Stimulated activated CD4-positive, alpha-beta T cell treated with anti-CD3 and anti-CD28 coated beads, Interleukin-4, amount 100 ng/mL, for 4 hours (primary cell): ENCODE measurements around the gene DLEC1.

Experiments used
- DNase-seq, 2 experiments: peaks; one replicate each; pipeline ENCODE4 v3.0.0-alpha.2; 2020

The DLEC1 gene

DNA sequence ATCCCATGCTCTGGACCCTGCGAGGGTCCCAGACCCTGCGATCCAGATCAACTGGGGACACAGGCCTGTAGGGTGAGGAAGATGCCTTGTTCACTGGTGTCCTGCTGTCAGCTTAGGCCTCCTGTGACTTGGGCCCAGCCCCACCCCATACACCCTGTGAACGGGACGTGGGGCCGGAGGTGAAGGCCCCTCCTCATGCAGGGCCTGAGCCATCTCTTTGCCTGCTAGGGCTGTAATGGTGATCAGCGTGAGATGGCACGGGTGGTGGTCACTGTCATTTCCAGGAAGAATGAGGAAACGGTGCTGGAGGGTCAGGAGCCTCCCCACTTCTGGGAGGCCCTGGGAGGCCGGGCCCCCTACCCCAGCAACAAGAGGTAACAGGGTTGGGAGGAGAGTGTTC lies 36.1 kb upstream of the DLEC1 start:
- no peak for DNase-seq

DNA sequence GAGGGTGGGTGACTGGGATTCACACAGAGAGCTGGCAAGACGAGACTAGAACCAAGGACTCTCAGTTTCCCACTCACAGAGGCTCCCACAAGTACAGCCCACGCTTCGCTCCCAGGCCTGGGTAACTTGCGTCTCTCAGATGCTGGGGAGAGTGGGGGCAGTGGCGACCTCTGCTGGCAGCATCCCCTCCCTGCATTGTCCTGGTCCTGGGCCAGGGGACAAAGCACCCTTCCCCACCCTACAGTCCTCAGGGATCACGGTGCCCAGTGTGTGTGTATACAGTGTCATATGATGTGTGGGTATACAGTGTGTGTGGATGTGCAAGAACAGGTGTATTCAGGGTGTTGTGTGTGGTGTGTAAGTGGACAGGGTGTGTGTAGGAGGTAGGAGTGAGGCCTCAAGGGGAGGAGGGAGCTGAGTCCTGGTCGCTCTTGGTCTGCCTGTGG lies 35.6 kb upstream of the DLEC1 start:
- DNase-seq = peak; percentile 46 to 52

DNA sequence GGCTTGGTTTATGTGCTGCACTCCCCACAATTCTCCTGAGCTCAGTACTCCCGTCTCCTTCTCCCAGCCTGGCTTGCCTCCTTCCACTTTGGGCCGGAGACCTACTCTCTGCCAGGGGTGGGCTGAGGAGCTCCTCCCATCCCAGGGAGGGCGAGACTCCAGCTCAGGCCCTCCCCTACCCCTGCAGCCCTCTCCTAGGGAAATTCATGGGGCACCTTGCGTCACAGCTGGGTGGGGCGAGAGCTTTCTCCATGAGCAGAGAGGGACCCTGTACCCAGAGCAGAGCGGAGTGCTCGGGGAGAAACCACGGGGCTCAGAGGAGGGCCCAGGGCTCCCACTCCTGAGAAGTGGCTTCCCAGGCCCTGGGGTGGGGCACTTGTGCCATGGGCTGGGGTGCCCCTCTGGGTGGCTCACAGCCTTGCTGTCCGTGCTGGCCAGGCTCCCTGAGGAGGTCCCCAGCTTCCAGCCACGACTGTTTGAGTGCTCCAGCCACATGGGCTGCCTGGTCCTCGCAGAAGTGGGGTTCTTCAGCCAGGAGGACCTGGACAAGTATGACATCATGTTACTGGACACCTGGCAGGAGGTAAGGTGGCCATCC lies 35.1 kb upstream of the DLEC1 start:
- DNase-seq = no peak

DNA sequence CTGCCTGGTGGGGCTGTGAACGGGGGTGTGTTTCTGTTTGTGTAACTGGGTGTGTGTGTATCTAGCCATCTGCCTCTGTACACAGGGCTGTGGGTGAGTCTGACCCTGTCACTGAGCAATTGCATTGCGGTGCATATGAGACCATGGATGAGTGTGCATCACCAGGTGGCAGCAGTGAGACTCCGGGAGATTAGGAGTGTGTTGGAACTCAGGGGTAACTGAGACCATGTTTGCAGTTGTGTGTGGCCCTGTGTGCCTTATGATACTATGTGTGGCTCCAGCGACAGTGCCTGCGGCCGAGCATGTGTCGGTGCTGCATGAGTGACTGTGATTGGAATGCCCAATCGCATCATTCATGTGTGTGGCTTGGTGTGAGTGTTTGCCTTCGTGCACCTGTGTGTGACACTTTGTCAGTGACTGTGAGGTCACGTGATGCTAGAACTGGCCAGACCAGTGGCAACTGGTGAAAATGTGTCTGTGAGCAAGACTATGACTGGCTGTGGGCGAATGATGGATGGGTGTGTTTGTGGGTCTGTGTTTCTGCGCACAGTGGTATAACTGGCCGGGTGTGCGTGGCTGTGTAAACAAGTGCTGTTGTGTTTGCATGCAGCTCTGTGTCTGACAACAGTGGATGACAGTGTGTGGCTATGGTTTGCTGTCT lies 34.5 kb upstream of the DLEC1 start:
- peak; percentile 44 to 58 for DNase-seq

DNA sequence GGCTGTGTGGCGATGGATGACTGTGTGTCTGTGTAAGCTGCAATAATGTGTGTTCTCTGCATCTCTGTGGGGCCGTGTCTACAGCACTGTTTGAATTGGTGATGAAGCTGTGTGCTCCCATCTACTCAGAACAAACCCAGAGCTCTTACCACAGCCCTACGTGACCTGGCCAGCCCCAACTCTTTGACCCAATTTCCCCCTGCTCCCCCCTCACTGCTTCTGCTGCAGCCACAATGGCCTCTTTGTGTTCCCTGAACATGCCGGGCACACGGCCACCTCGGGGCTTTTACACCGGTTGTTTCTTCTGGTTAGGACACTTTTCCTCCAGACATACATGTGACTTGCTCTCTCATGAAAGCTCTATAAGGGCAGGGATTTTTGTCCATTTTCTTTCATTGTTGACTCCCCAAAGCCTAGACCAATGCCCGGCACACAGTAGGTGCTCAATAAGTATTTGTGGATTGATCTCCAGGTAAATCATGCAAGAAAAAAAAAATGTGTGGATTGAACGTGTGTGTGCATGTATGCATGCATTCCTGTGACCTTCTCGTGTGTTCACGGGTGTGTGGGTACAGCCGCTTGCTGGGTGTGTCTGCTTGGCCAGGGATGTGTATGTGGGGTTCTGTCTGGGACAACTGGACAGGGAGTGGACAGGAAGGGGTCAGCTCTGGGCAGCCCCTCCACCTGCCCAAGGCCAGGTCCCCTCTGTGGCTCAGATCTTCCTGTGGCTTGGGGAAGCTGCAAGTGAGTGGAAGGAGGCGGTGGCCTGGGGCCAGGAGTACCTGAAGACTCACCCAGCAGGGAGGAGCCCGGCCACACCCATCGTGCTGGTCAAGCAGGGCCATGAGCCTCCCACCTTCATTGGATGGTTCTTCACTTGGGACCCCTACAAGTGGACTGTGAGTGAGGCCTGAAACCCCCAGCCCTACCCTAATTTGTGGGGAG lies 33.7 kb upstream of the DLEC1 start:
- no peak for DNase-seq

DNA sequence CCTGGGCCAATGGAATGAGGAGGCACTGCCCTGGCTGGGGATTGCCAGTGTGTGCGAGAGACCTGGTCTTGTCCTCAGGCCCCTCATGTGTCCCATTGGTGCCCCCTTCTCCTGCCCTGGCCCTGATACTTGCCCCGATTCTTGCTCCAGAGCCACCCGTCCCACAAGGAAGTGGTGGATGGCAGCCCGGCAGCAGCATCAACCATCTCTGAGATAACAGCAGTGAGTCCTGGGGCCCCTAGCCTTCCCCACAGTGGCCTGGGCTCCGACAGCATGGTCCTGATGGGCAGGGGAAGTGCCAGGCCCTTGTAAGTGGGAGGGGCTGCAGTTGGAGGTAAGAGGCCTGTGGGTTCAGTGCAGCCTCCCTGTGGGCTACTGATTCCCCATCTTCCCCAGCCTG lies 33.0 kb upstream of the DLEC1 start:
- no peak for DNase-seq

DNA sequence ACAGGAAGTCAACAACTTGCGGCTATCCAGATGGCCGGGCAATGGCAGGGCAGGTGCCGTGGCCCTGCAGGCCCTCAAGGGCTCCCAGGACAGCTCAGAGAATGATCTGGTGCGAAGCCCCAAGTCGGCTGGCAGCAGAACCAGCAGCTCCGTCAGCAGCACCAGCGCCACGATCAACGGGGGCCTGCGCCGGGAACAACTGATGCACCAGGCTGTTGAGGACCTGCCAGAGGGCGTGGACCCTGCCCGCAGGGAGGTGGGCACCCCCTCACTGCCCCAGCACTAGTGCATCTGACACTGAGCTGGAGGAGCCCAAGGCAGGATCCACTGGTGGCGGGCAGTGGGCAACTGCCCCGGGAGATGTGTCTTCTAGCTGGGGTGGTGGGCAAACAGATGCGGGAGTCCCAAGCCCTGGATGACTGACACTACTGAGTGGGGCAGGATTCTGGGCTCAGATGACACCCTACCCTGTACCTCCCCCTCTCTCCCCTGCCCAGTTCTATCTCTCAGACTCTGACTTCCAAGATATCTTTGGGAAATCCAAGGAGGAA lies 32.5 kb upstream of the DLEC1 start:
- no peak for DNase-seq

DNA sequence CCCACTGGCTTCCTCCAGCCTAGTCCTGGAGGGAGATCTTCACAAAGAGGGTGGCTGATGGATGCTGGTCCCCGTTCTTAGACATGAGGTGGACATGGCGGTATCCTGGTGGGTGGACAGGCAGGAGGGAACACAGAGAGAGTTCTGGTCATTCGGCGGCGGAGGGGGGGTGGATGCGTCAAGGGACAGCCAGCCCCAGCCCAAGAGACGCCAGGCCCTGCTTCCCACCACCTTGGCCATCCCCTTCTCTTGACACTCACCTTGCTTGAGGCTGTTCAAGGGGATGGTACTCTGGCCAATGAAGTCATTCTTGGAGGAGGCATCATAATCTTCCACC lies 31.3 kb upstream of the DLEC1 start:
- no peak for DNase-seq

DNA sequence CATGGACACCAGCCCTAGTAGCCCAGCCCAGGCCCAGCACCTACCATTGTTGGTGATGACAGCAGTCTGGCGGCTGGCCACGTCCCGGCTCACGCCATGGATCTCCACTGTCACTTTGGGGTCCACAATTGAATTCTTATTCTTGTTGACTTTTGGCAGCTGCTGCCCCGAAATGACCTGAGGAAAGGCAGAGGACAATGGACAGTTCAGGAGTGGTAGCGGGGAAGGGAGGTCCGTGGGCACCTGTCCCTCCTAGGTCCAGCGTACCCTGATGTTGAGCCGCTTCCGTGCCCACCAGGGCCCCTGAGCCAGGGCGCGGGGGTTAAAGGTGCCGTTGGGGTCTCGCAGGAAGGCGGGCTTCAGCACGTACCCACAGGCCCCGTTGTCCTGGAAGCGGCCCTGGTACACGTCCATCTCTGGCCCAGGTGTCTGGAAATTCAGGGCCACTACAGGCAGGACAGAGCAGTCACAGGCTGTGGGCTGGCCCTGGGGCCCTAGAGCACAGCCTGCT lies 30.8 kb upstream of the DLEC1 start:
- no peak for DNase-seq

DNA sequence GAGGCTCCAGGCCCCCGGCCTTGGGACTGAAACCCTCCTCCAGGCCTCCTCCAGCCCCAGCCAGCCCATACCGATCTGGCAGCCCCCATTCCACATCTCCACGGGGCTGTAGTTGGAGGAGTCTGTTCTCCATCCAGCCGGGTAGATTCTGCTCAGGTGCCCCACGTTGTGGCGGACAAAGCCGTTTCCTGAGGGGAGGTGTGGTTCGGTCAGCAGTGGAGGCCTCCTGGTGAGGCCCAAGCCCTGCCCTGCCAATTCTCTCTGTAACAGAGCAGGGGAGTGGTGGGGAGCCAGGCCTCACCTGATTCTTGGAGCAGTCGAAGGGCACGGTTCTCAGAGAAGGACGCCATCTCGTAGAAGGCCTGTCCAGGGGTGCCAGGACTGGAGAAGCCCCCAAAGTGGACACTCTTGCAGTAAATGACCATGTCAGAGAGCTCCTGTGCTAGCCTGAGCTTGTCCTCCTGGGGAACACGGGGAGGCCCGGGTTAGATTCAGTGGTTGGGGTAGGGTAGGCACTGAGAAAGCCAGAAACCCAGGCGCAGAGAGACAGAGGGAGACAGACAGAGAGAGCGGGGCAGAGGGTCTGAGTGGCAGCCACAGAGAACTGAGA lies 29.9 kb upstream of the DLEC1 start:
- no peak for DNase-seq

DNA sequence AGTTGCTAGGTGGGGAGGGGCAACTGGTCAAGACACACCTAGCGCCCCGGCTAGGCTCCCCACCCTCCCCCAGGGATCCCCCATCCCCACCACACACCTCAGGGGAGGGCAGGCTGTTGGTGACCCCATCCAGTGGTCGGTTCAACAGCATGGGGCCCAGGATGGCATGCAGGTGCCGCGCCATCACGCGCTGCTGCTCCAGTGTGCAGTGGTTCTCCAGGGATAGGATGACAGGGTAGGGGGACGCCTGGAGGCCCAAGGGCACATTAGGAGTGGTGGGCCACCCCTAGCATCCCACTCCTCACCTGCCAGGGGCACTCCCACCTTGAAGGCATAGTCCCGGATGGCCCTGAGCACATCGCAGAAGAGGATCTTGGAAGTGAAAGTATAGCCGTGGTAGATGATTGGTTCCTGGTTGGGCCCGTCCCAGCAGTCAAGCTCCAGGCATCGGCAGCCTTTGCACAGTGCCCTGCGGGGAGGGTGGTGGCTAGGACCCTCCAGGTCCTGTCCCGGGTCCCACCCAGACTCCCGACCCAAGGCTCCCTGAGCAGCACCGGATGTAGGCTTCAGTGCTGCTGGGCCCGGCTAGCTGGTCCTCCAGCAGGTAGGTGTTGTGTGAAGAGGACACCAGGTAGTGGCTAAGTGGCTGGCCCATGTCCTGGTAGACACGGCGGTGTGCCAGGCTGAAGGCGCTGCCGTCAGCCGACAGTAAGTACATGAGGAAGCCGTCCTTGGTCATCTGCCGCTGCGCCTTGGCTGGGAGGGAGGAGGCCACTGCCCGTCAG lies 29.0 kb upstream of the DLEC1 start:
- no peak for DNase-seq

DNA sequence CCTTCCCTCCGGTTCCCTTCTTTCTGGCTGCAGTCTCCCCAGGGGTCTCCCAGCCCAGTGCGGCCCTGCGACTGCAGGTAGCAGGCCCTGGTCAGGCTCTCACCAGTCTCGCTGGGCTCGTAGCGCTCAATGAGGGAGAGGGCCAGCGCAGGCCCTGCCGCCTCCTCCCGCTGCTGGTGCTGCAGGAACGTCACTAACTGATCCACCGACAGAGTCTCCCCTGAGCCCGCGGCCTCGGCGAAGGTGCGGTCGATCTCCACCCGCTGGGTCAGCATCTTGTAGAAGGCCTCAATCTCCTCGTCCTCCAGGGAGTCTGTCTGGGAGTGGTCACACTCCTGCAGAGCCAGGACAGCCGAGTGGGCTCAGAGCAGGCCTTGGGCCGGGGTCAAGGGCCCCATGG lies 27.9 kb upstream of the DLEC1 start:
- DNase-seq = no peak

DNA sequence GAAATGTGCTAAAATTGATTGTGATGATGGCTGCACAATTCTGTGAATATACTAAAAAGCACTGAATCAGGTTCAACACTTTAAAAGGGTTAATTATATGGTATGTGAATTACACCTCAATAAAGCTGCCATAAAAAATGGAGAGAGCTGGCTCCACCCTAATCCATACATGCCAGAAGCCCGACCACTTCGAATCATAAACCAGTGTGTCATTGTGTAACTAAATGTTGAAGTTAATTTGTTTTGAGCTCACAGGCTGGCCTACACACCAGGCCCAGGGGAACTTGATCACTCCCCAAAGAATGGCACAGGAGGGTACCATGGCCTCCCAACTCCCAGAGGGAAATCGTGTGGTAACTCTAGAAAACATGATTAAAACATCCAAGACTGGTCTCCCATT lies 23.5 kb upstream of the DLEC1 start:
- DNase-seq = no peak

DNA sequence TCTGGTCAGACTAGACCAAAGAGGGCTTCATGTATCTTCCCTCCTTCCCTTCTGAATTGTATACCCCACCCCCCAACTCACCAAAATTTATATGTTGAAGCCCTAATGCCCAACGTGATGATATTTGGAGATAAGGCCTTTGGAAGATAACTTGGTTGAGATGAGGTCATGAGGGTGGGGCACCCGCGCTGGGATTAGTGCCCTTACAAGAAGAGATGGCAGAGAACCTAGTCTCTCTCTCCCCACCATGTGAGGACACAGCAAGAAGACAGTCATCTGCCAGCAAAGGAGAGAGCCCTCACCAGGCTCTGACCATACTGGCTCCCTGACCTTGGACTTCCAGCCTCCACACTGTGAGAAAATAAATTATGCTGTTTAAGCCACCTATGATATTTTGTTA lies 23.0 kb upstream of the DLEC1 start:
- DNase-seq = no peak

DNA sequence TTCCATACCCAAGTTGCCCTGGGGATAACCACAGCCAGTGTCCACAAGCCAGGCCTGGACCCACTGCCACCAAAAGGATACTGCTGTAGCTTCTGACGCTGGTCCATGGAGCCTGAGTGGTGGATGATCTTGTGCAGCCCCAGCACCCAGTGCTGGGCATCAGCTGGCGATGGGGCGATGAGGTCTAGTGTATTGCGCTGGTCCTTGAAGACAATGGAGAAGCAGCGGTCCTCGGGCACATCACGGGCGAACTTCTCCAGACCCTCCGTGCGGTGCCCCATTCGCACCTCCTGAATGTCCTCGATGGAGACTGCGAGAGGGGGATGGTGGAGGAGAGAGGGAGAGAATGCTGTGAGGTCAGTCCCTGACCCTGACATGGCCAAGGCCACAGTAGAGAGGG lies 22.6 kb upstream of the DLEC1 start:
- DNase-seq = no peak

DNA sequence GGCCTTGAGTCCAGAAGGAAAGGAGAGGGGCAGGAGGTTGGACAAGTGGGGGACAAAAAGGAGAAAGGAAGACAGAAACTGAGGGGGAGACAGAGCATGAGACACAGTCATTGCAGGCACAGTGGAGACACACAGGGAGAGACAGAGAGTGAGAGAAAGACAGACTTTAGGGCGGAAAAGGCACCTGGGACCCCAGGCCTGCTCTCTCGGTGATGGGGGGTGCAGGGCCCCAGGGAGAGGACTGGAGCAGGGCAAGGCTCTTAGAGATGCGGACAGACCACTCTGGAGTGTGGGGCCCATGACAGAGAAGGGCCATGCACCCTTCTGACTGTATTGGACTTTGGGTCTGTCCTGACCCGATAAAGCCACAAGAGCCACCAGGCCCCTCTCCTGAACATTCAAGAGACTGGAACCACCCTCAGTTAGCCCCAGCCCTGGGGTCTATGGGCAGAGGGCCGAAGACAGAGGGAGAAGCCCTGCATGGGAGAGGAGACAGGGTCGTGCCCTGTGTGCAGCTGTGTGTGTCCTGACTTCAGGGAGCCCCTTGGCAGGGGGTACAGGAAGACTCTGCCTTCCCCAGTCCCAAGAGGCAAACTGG lies 22.1 kb upstream of the DLEC1 start:
- no peak for DNase-seq

DNA sequence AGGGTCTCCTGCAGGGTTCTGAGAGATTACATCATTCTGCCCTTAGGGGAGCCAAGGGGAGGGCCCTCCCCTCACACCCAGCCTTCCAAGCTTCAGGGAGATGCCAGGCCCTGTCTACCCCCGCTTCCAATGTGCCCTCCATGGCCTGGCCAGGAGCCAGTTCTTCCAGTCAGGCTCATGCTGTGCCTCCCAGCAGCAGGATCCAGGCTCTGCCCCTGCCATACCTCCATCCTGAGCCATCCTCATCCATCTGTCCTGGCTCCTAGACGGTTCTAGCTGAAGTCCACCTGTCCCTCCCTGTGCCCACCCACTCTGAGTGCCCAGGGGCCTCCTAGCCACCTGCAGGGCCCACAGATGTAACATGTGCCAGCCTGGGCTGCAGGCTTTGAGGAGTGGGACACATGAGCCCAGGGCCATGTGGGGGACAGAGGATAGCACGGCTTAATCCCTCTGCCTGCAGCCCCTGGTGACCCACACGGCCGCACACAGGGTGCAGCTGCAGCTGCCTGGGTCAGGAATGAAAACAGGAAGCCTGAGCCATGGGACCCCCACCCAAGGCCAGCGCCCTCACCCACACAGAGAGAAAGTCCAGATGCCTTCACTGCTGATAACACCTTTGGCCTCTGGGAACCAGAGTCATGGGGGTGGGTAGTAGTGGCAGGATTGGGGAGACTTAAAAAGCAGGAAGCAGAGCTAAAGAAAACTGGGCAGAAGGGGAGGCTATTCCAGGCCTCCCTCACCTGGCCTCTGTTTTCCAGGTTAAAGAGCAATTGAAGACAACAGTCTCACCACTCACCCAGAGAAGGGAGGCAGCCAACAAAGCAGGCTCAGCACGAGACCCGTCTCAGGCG lies 21.3 kb upstream of the DLEC1 start:
- DNase-seq = no peak

DNA sequence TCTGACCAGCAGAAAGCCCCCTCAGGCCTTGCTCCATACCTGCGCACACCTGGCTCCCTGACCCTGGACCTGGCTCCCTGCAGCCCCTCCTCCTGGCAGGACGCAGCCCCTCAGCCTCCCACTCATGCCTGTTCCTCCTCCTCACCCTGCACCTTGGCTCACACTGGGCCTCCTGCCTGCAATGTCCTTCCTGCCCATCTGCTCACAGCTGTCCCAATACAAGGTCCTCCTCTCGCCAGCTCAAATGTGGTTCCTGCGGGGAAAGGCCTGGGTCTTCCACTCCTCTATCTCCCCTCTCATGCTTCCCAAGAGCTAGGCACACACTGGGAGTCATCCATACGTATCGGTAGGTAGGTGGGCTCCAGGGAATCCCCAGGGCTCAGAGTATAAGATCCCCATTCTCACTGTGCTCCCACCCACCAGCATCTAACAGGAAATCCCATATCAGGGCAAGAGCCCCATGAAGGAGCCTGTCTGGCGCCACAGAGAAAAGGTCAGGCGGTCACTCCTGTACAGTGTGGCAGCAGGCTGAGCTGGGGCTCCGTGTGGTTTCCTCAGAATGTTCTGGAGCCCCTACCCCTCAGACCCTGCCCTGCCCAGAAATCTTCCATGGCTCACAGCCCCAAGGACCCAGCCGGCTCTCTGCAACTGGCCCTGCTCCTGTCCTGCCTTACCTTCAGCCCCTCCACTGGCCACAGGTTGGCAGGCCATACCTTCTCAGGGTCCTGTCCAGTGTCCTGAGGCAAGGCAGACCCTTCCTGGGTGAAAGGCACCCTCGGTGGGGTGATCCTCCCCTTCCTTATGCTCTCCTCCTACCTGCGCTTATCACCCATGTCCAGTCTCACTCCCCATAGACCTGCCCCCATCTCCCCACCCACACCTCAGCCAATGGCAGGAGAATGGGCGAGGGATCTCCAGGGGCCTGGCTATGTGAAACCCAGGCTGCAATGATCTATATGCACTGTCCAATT lies 20.4 kb upstream of the DLEC1 start:
- DNase-seq = no peak

DNA sequence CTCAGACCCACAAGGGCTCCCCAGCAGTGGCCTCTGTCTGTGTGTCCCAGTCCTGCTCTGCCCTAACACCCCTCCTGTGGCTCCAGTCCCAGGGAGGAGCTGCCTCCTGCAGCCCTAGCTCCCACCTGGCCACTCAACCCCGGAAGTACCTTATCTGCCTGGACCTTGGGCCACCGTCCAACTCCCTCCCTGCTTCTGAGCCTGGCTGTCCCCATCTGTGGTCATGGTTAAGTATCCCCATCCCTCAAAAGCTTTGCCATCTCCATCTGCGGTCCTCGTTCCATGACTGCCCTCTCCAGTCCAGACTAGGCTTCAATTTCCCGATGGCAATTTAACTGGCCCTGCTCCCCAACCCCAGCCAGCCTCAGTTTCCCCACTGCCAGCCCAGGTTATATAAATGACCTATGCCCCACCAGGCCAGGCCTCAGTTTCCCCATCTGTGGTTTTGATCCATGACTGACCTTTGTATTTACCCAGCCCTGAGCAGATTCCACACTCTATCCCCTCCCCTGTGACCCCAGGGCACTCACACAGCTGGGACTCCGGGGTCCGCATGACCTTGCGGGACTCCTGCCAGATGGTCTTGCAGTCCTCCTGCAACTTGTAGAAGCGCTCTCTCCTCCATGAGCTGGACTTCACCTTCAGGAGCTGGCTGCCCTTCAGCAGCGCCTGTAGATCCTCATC lies 19.2 kb upstream of the DLEC1 start:
- DNase-seq = no peak
